ENCODE results near the gene LPAR3.

The LPAR3 gene

GRCh38 chr1:84833194-84833593, 59.8 kb downstream of the LPAR3 start (continued):
- no peak for TF ChIP-seq ZNF704 (tag by site-specific recombination; IDR thresholded peaks at IDR 0.05)
- TF ChIP-seq PRDM6 (tag by site-specific recombination; IDR thresholded peaks at IDR 0.05) = peak; percentile 94
- TF ChIP-seq ATF2 (tag by site-specific recombination; IDR thresholded peaks at IDR 0.05; ENCODE audit: low read depth) = no peak; the same call in 1 of the 2 replicates
- TF ChIP-seq ZNF121 (tag by site-specific recombination; IDR thresholded peaks at IDR 0.05) = no peak
- no peak for TF ChIP-seq IKZF3 (tag by site-specific recombination; IDR thresholded peaks at IDR 0.05)
- TF ChIP-seq FEZF1 (tag by site-specific recombination; IDR thresholded peaks at IDR 0.05) = 0 out of 2 replicates have a peak, but pooled peaks have one; percentile 23
- no peak for TF ChIP-seq ZNF610 (tag by site-specific recombination; IDR thresholded peaks at IDR 0.05; ENCODE audit: borderline replicate concordance)
- peak; percentile 89 for TF ChIP-seq WT1 (tag by site-specific recombination; IDR thresholded peaks at IDR 0.05)
- TF ChIP-seq GLI2 (tag by site-specific recombination; IDR thresholded peaks at IDR 0.05; ENCODE audit: borderline replicate concordance, low read depth) = no peak
- TF ChIP-seq ZNF701 (tag by site-specific recombination; IDR thresholded peaks at IDR 0.05) = no peak
- TF ChIP-seq ZNF830 (tag by site-specific recombination; IDR thresholded peaks at IDR 0.05; ENCODE audit: low read depth) = no peak
- no peak for TF ChIP-seq PBX3 (CRISPR knock-in tag; IDR thresholded peaks at IDR 0.05)
- no peak for TF ChIP-seq ZNF223 (tag by site-specific recombination; IDR thresholded peaks at IDR 0.05)
- peak; percentile 40; the same call in 1 of the 2 replicates for TF ChIP-seq SP7 (tag by site-specific recombination; IDR thresholded peaks at IDR 0.05)
- no peak for TF ChIP-seq ZNF248 (tag by site-specific recombination; IDR thresholded peaks at IDR 0.05)
- no peak for TF ChIP-seq ZFP69B (tag by site-specific recombination; IDR thresholded peaks at IDR 0.05)
- TF ChIP-seq ZNF366 (tag by site-specific recombination; conservative IDR thresholded peaks at IDR 0.05) = peak; percentile 71
- TF ChIP-seq ZNF24 (tag by site-specific recombination; IDR thresholded peaks at IDR 0.05) = 0 out of 2 replicates have a peak, but pooled peaks have one; percentile 27
- no peak for TF ChIP-seq ZBTB48 (tag by site-specific recombination; IDR thresholded peaks at IDR 0.05)
- TF ChIP-seq TRIM28 (IDR thresholded peaks at IDR 0.05; ENCODE audit: borderline replicate concordance, low read length) = peak; percentile 80
- no peak for TF ChIP-seq ZNF2 (tag by site-specific recombination; IDR thresholded peaks at IDR 0.05)
- no peak for TF ChIP-seq ZNF146 (tag by site-specific recombination; IDR thresholded peaks at IDR 0.05)
- no peak for TF ChIP-seq YY1 (tag by site-specific recombination; IDR thresholded peaks at IDR 0.05)
- TF ChIP-seq ZNF23 (tag by site-specific recombination; IDR thresholded peaks at IDR 0.05; ENCODE audit: borderline replicate concordance) = no peak
- no peak for TF ChIP-seq ZNF214 (tag by site-specific recombination; IDR thresholded peaks at IDR 0.05; ENCODE audit: borderline replicate concordance)
- TF ChIP-seq KLF17 (tag by site-specific recombination; IDR thresholded peaks at IDR 0.05) = 0 out of 2 replicates have a peak, but pooled peaks have one; percentile 29
- TF ChIP-seq PATZ1 (tag by site-specific recombination; IDR thresholded peaks at IDR 0.05) = no peak
- no peak for TF ChIP-seq ZNF623 (tag by site-specific recombination; IDR thresholded peaks at IDR 0.05)
- no peak for TF ChIP-seq TSHZ1 (tag by site-specific recombination; IDR thresholded peaks at IDR 0.05; ENCODE audit: borderline replicate concordance)
- TF ChIP-seq ZNF266 (tag by site-specific recombination; IDR thresholded peaks at IDR 0.05; ENCODE audit: low read depth) = no peak
